ENCODE data around the gene ZNF277. TPM values are rescaled to one million over a fixed set of nuclear protein-coding genes. Genes with fewer than 3 reads are reported as not detected.

Gene ZNF277
- total RNA-seq, 2 experiments from 2014 or later = 24.9 to 26.6 TPM

DNA sequence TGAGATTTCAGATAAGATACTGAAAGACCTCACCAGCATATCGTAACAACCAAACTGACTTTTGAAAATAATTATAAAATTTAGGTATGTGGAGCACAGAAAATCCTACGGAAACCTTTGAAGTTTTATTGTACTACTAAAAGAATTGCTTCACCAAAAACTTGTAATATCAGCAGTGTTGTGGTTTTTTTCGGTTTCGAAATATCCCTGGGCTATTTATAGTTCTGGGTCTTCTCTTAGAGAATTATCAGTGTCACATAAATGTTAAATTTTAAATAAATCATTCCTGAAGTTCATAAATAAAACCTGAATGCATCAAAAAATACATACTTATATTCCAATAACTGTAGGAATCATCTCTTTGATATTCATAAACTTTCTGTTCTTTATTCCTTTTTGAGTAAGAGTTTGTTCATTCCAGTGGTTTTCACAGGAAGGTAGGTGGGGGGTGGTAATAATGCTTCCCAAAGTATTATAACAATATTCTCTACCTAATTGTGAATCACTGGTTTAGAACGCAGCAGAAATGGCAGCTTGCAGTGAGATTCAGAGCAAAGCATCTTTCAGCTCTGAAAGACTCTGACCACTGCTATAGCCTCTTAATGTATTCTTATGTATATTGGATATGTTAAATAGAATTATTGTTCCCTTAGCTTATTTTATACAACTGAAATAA, 60.2 kb downstream of the ZNF277 start:
- intact Hi-C loops (cut with micrococcal nuclease) = no loop called here
- Mint-ChIP-seq H3K27ac (no peak overlapping the region), H3K4me3 (no peak overlapping the region), H3K36me3 (peaks cover 3% of the 10 kb centered on the region), H3K9me3 (peaks cover 1% of the 10 kb centered on the region), H3K27me3 (no peaks in the 10 kb centered on the region), H3K4me1 (ENCODE audit: low read depth) (peaks cover 25% of the 10 kb centered on the region)
- DNase-seq = no peak
- POLR2A ChIA-PET = no interaction called here
- CTCF ChIA-PET = no interaction called here

GRCh38 chr7:112267944-112268691, 61.6 kb downstream of the ZNF277 start:
- H3K4me3 Mint-ChIP-seq = no peak overlapping the region

DNA sequence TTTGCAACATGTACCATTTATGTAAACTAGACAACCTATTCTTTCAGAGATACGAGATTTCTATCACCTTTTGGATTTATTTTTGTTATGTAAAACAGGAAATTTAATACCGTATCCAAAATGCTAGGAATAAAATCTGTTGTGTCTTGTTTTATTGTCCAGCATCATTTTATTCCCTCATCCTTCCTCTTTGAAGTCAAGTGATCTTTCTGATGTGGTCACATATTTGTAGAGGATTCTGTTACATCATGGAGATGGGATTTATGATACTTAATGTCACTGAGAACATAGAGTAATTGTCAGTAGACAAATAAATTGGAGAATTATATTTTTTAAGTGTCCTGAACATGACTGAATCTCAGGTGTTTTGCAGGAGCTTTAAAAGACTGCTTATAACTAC, 64.7 kb downstream of the ZNF277 start:
- no peaks in the 10 kb centered on the region for H3K27me3 Mint-ChIP-seq
- H3K9me3 Mint-ChIP-seq = peaks cover 1% of the 10 kb centered on the region
- intact Hi-C loops (cut with micrococcal nuclease) = no loop called here
- no peak overlapping the region for H3K27ac Mint-ChIP-seq
- no peak overlapping the region for H3K4me3 Mint-ChIP-seq
- CTCF ChIA-PET = no interaction called here
- H3K36me3 Mint-ChIP-seq = peaks cover 3% of the 10 kb centered on the region
- no peak for DNase-seq
- peaks cover 12% of the 10 kb centered on the region for H3K4me1 Mint-ChIP-seq (ENCODE audit: low read depth)
- POLR2A ChIA-PET = no interaction called here

More at GRCh38 chr7:112267944-112268691, 61.6 kb downstream of the ZNF277 start:
- no peak overlapping the region for H3K27ac Mint-ChIP-seq
- intact Hi-C loops (cut with micrococcal nuclease) = no loop called here
- H3K4me1 Mint-ChIP-seq (ENCODE audit: low read depth) = peaks cover 22% of the 10 kb centered on the region
- peaks cover 1% of the 10 kb centered on the region for H3K9me3 Mint-ChIP-seq
- CTCF ChIA-PET = no interaction called here
- DNase-seq = no peak
- peaks cover 3% of the 10 kb centered on the region for H3K36me3 Mint-ChIP-seq
- POLR2A ChIA-PET = no interaction called here
- no peaks in the 10 kb centered on the region for H3K27me3 Mint-ChIP-seq

DNA sequence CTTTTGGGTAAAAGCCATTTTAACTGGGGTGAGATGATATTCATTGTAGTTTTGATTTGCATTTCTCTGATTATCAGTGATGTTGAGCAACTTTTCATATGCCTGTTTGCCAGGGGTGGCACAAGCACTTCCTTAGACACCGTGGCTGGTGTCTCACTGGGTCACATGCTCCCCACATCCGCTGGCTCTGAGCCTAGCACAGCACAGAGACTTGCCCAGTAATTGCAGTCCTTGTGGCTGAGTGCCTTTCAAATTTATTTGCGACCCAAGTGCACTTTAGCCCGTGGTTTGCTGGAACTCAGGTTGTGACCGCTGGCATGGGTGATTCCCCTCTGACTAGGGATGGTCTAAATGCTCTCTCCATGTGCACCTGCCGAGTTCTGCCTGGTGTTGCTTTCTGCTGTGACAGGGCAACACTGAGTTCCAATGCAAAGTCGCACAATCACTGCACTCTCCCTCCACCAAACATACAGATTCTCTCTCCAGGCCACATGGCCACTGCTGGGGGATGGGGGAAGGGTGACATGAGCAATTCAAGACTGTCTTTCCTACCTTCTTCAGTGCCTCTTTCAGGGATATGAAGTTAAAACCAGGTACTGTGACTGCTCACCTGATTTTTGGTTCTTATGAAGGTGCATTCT, 66.5 kb downstream of the ZNF277 start:
- Mint-ChIP-seq H3K4me3 (no peak overlapping the region), H3K9me3 (no peaks in the 10 kb centered on the region), H3K36me3 (peaks cover under 1% of the 10 kb centered on the region), H3K27ac (no peak overlapping the region), H3K4me1 (ENCODE audit: low read depth) (peaks cover 9% of the 10 kb centered on the region), H3K27me3 (no peaks in the 10 kb centered on the region)
- intact Hi-C loops (cut with micrococcal nuclease) = no loop called here
- ChIA-PET CTCF (no interaction called here), POLR2A (no interaction called here)
- DNase-seq = peak; percentile 37

- H3K4me3 Mint-ChIP-seq = no peak overlapping the region
Measured at GRCh38 chr7:112279042-112279441, 72.5 kb downstream of the ZNF277 start.

DNA sequence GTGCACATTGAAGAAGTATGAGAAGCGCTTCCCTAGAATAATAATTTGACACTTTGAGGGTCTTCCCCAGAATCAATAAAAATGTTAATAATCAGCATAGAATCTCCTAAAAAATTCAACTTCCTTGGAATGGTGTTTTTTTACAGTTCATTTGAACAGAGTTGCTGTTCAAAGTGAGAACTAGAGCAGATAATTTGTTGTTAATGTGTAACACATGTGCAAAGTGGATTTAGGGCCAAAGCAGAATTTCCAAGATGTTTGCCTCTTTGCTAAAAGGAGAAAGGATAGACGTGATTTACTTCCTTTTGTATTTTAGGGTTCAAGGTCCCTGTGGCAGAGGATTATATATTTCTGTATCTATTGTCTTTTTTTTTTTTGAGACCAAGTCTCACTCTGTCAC, 73.8 kb downstream of the ZNF277 start:
- DNase-seq = no peak
- ChIA-PET CTCF (no interaction called here), POLR2A (no interaction called here)
- Mint-ChIP-seq H3K36me3 (no peaks in the 10 kb centered on the region), H3K4me1 (ENCODE audit: low read depth) (peaks cover 6% of the 10 kb centered on the region), H3K4me3 (no peak overlapping the region), H3K27me3 (no peaks in the 10 kb centered on the region), H3K9me3 (no peaks in the 10 kb centered on the region), H3K27ac (no peak overlapping the region)
- intact Hi-C loops (cut with micrococcal nuclease) = no loop called here

More at GRCh38 chr7:112279042-112279441, 72.5 kb downstream of the ZNF277 start:
- H3K9me3 Mint-ChIP-seq = no peaks in the 10 kb centered on the region
- H3K4me1 Mint-ChIP-seq (ENCODE audit: low read depth) = peaks cover 6% of the 10 kb centered on the region
- H3K27ac Mint-ChIP-seq = no peak overlapping the region
- CTCF ChIA-PET = no interaction called here
- intact Hi-C loops (cut with micrococcal nuclease) = no loop called here
- no peak for DNase-seq
- no peaks in the 10 kb centered on the region for H3K36me3 Mint-ChIP-seq
- no peaks in the 10 kb centered on the region for H3K27me3 Mint-ChIP-seq
- POLR2A ChIA-PET = no interaction called here

- no peaks in the 10 kb centered on the region for H3K9me3 Mint-ChIP-seq
- H3K27me3 Mint-ChIP-seq = no peaks in the 10 kb centered on the region
- ChIA-PET CTCF (no interaction called here), POLR2A (no interaction called here)
- no peak overlapping the region for H3K4me3 Mint-ChIP-seq
- intact Hi-C loops (cut with micrococcal nuclease) = no loop called here
- no peak for DNase-seq
- peaks cover 3% of the 10 kb centered on the region for H3K36me3 Mint-ChIP-seq
- H3K27ac Mint-ChIP-seq = no peak overlapping the region
- peaks cover 10% of the 10 kb centered on the region for H3K4me1 Mint-ChIP-seq (ENCODE audit: low read depth)
Measured at GRCh38 chr7:112282476-112283188, 76.1 kb downstream of the ZNF277 start.

DNA sequence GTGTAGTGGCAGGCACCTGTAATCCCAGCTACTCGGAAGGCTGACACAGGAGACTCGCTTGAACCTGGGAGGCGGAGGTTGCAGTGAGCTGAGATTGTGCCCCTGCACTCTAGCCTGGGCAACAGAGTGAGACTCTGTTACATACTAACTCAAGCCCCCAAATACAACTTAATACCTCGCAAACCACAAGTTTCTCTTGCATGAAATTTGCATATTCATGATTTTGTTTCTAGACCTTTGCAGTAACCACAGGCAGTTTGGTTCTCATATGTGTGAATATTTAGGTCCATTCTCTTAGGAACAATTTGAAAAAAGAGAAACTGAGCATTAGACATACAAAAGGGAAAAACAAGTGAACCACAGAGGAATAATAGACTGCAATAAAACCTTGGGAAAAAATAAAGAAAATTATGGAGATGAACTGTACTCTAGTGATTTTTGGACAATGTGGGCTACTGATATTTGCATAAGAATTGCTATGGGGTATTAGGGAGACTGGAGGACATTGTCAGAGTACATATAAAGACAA, 77.0 kb downstream of the ZNF277 start:
- H3K27ac Mint-ChIP-seq = no peak overlapping the region

DNA sequence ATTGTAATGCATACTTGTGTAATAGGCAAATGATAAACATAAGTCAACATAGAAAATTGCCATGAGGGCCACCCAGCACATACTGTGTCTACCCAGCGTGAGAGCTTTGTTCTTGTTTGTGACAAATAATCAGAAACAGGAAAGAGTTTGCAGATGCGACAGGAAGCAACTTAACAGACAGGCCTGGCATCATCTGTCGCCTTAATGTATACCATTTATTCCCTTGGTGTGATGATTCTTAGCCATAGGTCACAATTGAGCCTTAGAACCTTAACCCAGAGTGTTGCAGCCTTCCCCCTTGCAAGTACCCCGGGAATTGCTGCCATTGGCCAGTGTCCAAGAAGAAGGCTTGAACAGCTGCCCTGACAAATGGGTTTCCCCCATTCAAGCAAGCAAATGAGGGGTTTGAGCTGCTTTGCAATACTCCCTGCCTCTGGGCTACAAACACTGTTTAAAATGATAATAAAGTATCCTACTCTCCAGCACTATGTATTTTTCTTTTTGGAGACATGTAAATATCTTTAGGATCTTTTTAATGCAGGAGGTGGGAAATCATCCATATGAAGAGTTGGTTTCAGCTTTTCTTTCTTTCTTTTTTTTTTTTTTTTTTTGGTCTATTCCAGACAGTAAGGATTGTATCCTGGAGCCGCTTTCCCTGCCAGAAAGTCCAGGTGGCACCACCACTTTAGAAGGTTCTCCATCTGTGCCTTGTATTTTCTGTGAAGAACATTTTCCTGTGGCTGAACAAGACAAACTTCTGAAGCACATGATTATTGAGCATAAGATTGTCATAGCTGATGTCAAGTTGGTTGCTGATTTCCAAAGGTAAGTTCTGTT, 80.0 kb downstream of the ZNF277 start:
- Mint-ChIP-seq H3K4me1 (ENCODE audit: low read depth) (peaks cover 5% of the 10 kb centered on the region), H3K4me3 (no peak overlapping the region), H3K27me3 (no peaks in the 10 kb centered on the region), H3K27ac (no peak overlapping the region), H3K36me3 (peaks cover 9% of the 10 kb centered on the region), H3K9me3 (no peaks in the 10 kb centered on the region)
- no peak for DNase-seq
- CTCF ChIA-PET = no interaction called here
- intact Hi-C loops (cut with micrococcal nuclease) = loop anchor here (5.0 kb wide), 1 partner anchor 74 kb away; no protein-coding TSS in a partner anchor
- POLR2A ChIA-PET = no interaction called here

More for the DNA sequence above, 77.0 kb downstream of the ZNF277 start:
- CTCF ChIA-PET = no interaction called here
- no peak for DNase-seq
- H3K27me3 Mint-ChIP-seq = no peaks in the 10 kb centered on the region
- POLR2A ChIA-PET = no interaction called here
- intact Hi-C loops (cut with micrococcal nuclease) = no loop called here
- peaks cover 7% of the 10 kb centered on the region for H3K36me3 Mint-ChIP-seq
- peaks cover 7% of the 10 kb centered on the region for H3K4me1 Mint-ChIP-seq (ENCODE audit: low read depth)
- H3K4me3 Mint-ChIP-seq = no peak overlapping the region
- H3K9me3 Mint-ChIP-seq = no peaks in the 10 kb centered on the region

- H3K4me3 Mint-ChIP-seq = no peak overlapping the region
- ChIA-PET CTCF (interaction anchor here (1.0 kb wide), 1 partner anchor 29 kb away, joined by 3 read pairs; no protein-coding TSS in a partner anchor), POLR2A (no interaction called here)
- peaks cover 5% of the 10 kb centered on the region for H3K4me1 Mint-ChIP-seq (ENCODE audit: low read depth)
- no peak for DNase-seq
- peaks cover 9% of the 10 kb centered on the region for H3K36me3 Mint-ChIP-seq
- H3K27me3 Mint-ChIP-seq = no peaks in the 10 kb centered on the region
- H3K9me3 Mint-ChIP-seq = no peaks in the 10 kb centered on the region
- intact Hi-C loops (cut with micrococcal nuclease) = loop anchor here (5.0 kb wide), 1 partner anchor 76 kb away; no protein-coding TSS in a partner anchor
- no peak overlapping the region for H3K27ac Mint-ChIP-seq
Measured at GRCh38 chr7:112288301-112288700, 81.8 kb downstream of the ZNF277 start.

DNA sequence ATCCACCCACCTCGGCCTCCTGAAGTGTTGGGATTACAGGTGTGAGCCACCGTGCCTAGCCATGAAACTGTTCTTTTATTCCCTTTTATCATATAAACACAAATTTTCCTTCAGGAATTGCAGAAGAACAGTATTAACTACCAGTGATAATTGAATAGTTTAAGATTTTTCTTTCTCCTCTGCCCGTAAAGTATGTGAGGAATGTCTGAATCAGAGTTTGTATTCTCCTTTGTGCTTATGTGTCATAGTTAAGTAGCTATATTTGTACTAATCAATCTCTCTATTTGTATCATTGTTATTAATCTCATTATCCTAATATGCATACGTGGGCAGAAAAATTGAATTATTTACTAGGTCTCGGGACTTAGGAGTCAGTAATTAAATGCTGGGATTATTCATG, 83.6 kb downstream of the ZNF277 start:
- intact Hi-C loops (cut with micrococcal nuclease) = no loop called here
- Mint-ChIP-seq H3K27ac (no peak overlapping the region), H3K36me3 (peaks cover 9% of the 10 kb centered on the region), H3K4me3 (no peak overlapping the region), H3K4me1 (ENCODE audit: low read depth) (peaks cover 5% of the 10 kb centered on the region), H3K9me3 (no peaks in the 10 kb centered on the region), H3K27me3 (no peaks in the 10 kb centered on the region)
- POLR2A ChIA-PET = no interaction called here
- CTCF ChIA-PET = no interaction called here
- no peak for DNase-seq
